ENCODE data around the gene U2AF1L4. TPM values are rescaled to one million over a fixed set of nuclear protein-coding genes. Genes with fewer than 3 reads are reported as not detected.

Gene U2AF1L4
- total RNA-seq, 1 donor from 2014 or later: 44.9 TPM

DNA sequence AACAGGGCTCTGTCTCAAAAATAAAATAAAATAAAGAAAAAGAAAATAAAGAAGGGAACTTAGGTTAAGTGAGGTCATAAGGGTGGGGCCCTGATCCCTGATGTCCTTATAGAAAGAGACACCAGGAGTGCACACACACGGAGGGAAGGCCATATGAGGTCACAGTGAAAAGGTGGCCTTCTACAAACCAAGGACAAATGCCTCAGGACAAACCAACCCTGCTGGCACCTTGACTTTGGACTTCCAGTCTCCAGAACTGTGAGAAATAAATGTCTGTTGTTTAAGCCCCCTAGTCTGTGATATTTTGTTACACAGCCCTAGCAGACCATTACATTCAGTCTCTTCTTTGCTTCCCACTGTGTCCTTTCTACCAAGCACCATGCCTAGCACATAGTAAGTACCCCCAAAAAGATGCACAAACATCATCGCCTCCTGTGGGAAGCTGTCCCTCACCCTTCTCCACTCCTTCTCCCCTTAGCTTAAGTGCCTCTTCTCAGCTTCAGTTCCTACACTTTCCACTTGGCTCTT lies 49.3 kb downstream of the U2AF1L4 start:
- H3K9me3 Mint-ChIP-seq (ENCODE audit: unreplicated experiment): no peaks in the 10 kb centered on the region
- TF ChIP-seq, protein P1, sequence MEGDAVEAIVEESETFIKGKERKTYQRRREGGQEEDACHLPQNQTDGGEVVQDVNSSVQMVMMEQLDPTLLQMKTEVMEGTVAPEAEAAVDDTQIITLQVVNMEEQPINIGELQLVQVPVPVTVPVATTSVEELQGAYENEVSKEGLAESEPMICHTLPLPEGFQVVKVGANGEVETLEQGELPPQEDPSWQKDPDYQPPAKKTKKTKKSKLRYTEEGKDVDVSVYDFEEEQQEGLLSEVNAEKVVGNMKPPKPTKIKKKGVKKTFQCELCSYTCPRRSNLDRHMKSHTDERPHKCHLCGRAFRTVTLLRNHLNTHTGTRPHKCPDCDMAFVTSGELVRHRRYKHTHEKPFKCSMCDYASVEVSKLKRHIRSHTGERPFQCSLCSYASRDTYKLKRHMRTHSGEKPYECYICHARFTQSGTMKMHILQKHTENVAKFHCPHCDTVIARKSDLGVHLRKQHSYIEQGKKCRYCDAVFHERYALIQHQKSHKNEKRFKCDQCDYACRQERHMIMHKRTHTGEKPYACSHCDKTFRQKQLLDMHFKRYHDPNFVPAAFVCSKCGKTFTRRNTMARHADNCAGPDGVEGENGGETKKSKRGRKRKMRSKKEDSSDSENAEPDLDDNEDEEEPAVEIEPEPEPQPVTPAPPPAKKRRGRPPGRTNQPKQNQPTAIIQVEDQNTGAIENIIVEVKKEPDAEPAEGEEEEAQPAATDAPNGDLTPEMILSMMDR (IDR thresholded peaks at IDR 0.05): no peak
- H3K4me3 Mint-ChIP-seq (ENCODE audit: unreplicated experiment): no peak overlapping the region
- H3K27me3 Mint-ChIP-seq (ENCODE audit: unreplicated experiment): no peaks in the 10 kb centered on the region
- H3K27ac Mint-ChIP-seq (ENCODE audit: unreplicated experiment): no peak overlapping the region
- H3K4me1 Mint-ChIP-seq (ENCODE audit: unreplicated experiment): no peaks in the 10 kb centered on the region
- no peak for DNase-seq (ENCODE audit: extremely low spot score, unreplicated experiment)
- H3K36me3 Mint-ChIP-seq (ENCODE audit: unreplicated experiment): no peaks in the 10 kb centered on the region

DNA sequence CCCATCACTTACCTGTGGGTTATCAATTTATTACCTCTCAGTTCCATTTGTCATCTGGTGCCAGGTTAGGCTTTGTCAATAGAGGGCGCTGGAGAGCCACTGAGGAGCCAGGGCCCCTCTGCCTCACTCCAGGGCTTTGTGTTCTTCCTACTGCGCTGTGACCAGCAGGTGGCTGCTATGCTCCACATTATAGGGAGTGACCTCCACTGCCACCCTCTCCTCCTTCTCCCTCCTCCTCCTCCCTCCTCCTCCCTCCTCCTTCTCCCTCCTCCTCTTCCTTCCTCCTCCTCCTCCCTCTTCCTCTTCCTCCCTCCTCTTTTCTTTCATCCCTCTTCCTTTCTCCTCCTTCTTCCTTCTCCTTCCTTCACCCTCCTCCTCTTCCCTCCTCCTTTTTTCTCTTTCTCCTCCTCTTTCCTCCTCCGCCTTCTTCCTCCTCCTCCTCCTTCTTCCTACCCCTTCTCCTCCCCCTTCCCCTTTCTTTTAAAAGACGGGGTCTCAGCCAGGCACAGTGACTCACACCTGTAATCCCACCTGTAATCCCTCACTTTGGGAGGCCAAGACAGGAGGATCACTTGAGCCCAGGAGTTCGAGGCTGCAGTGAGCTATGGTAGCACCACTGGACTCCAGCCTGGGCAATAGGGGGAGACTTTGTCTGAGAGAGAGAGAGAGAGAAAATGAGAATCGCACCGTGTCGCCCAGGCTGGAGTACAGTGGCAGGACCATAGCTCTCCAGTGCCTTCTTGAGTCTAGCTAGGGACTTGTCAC lies 51.2 kb downstream of the U2AF1L4 start:
- Mint-ChIP-seq H3K27ac (ENCODE audit: unreplicated experiment) (no peak overlapping the region), H3K4me1 (ENCODE audit: unreplicated experiment) (no peaks in the 10 kb centered on the region), H3K27me3 (ENCODE audit: unreplicated experiment) (peaks cover 4% of the 10 kb centered on the region), H3K4me3 (ENCODE audit: unreplicated experiment) (no peak overlapping the region), H3K9me3 (ENCODE audit: unreplicated experiment) (no peaks in the 10 kb centered on the region), H3K36me3 (ENCODE audit: unreplicated experiment) (no peaks in the 10 kb centered on the region)
- DNase-seq (ENCODE audit: extremely low spot score, unreplicated experiment): peak; percentile 94
- TF ChIP-seq, protein P1 (IDR thresholded peaks at IDR 0.05): peak; percentile 99

DNA sequence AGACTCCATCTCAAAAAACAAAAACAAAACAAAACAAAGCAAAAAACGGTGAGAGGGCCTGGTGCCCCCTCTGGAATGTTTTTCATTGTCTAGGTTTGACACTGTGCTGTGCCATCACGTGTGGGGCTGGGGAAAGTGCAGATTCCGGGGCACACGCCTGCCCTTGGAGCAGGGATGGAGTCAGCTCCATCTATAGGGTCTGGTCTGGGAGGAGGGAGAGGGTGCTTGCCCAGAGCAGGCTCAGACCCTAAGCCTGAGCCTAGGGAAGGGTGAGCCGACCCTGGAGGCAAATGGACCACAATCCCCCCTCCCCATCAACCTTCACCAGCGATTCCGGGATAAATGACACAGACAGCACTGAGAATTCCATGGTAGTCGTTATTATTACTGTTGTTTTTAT lies 51.8 kb downstream of the U2AF1L4 start:
- H3K4me3 Mint-ChIP-seq (ENCODE audit: unreplicated experiment): no peak overlapping the region
- H3K27ac Mint-ChIP-seq (ENCODE audit: unreplicated experiment): no peak overlapping the region

More for the DNA sequence above, 51.8 kb downstream of the U2AF1L4 start:
- H3K36me3 Mint-ChIP-seq (ENCODE audit: unreplicated experiment): no peaks in the 10 kb centered on the region
- TF ChIP-seq, protein P1 (IDR thresholded peaks at IDR 0.05): no peak
- H3K27me3 Mint-ChIP-seq (ENCODE audit: unreplicated experiment): peaks cover 4% of the 10 kb centered on the region
- no peaks in the 10 kb centered on the region for H3K9me3 Mint-ChIP-seq (ENCODE audit: unreplicated experiment)
- no peaks in the 10 kb centered on the region for H3K4me1 Mint-ChIP-seq (ENCODE audit: unreplicated experiment)
- DNase-seq (ENCODE audit: extremely low spot score, unreplicated experiment): no peak

Other genes with a start within 250 kb of the U2AF1L4 start
- not detected in 2 replicates for gene DMKN, start 231.8 kb downstream of the U2AF1L4 start, total RNA-seq
- gene SBSN, start 217.1 kb downstream of the U2AF1L4 start, total RNA-seq: not detected in 2 replicates
- gene GAPDHS, start 212.0 kb downstream of the U2AF1L4 start, total RNA-seq: not detected in 2 replicates
- gene TMEM147, start 199.8 kb downstream of the U2AF1L4 start, total RNA-seq: 110 and 111 TPM in 2 replicates
- gene ATP4A, start 181.8 kb downstream of the U2AF1L4 start, total RNA-seq: not detected in 2 replicates
- gene PMIS2, start 159.2 kb downstream of the U2AF1L4 start, total RNA-seq: not detected in 2 replicates
- gene HAUS5, start 132.7 kb downstream of the U2AF1L4 start, total RNA-seq: 15.0 and 16.6 TPM in 2 replicates
- gene RBM42, start 116.4 kb downstream of the U2AF1L4 start, total RNA-seq: 88.9 and 95.3 TPM in 2 replicates
- 1.2 and 1.3 TPM in 2 replicates for gene ETV2, start 103.7 kb downstream of the U2AF1L4 start, total RNA-seq
- gene COX6B1, start 97.1 kb downstream of the U2AF1L4 start, total RNA-seq: 317 and 370 TPM in 2 replicates
- not detected in 2 replicates for gene UPK1A, start 78.9 kb downstream of the U2AF1L4 start, total RNA-seq
- gene ZBTB32, start 40.9 kb downstream of the U2AF1L4 start, total RNA-seq: not detected in 2 replicates
- gene KMT2B, start 27.4 kb downstream of the U2AF1L4 start, total RNA-seq: 45.1 and 45.3 TPM in 2 replicates
- gene IGFLR1, start 3.0 kb downstream of the U2AF1L4 start, total RNA-seq: 2.3 and 3.1 TPM in 2 replicates
- 71.4 and 72.6 TPM in 2 replicates for gene PSENEN, start 233 bp upstream of the U2AF1L4 start, total RNA-seq
- gene LIN37, start 3.2 kb upstream of the U2AF1L4 start, total RNA-seq: 14.1 and 15.7 TPM in 2 replicates
- gene HSPB6, start 11.6 kb upstream of the U2AF1L4 start, total RNA-seq: 0.37 and 0.64 TPM in 2 replicates
- 19.8 and 20.9 TPM in 2 replicates for gene PROSER3, start 12.8 kb upstream of the U2AF1L4 start, total RNA-seq
- gene ARHGAP33, start 30.1 kb upstream of the U2AF1L4 start, total RNA-seq: 10.1 and 15.2 TPM in 2 replicates
- gene PRODH2, start 67.4 kb upstream of the U2AF1L4 start, total RNA-seq: not detected in 2 replicates
- gene NPHS1, start 107.1 kb upstream of the U2AF1L4 start, total RNA-seq: not detected in 2 replicates
- gene KIRREL2, start 111.5 kb upstream of the U2AF1L4 start, total RNA-seq: not detected in 2 replicates
- 12.6 and 14.7 TPM in 2 replicates for gene APLP1, start 123.2 kb upstream of the U2AF1L4 start, total RNA-seq
- gene NFKBID, start 155.1 kb upstream of the U2AF1L4 start, total RNA-seq: 6.2 and 6.8 TPM in 2 replicates
- gene HCST, start 157.1 kb upstream of the U2AF1L4 start, total RNA-seq: 0.81 and 0.97 TPM in 2 replicates
- not detected in 2 replicates for gene TYROBP, start 162.9 kb upstream of the U2AF1L4 start, total RNA-seq
- gene LRFN3, start 191.0 kb upstream of the U2AF1L4 start, total RNA-seq: 24.3 and 25.0 TPM in 2 replicates
- gene SDHAF1, start 249.8 kb upstream of the U2AF1L4 start, total RNA-seq: 15.4 and 15.5 TPM in 2 replicates

All from osteocyte (in vitro differentiated cells).